Retina (tissue), 1 donor: ENCODE data around the gene COL5A2.
A peak's percentile ranks its signal among the peaks of the same experiment; 100 is the strongest.

Experiments
- DNase-seq: peaks from one replicate; pipeline ENCODE4 v3.0.0-alpha.2; 2016

Gene COL5A2

GRCh38 chr2:189178726-189179569, 613 bp downstream of the COL5A2 start:
- peak; percentile 54 for DNase-seq

DNA sequence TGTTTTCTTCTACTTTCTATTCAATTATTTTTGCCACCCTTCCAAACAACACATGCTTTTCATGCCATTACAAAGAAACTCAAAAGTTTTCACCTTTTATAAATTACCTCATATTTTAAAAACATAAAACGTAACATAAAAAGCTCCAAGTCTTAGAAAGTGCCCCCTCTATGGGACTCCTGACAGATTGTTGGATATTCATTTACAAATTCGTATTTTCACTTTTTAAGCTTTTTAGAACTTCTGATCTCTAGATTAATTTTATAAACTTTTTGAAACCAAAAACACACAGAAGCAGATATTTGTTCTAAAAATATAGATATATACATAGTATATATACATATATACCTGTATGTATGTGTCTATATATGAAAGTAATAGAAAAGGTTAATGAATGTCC, 1.5 kb downstream of the COL5A2 start:
- no peak for DNase-seq

DNA sequence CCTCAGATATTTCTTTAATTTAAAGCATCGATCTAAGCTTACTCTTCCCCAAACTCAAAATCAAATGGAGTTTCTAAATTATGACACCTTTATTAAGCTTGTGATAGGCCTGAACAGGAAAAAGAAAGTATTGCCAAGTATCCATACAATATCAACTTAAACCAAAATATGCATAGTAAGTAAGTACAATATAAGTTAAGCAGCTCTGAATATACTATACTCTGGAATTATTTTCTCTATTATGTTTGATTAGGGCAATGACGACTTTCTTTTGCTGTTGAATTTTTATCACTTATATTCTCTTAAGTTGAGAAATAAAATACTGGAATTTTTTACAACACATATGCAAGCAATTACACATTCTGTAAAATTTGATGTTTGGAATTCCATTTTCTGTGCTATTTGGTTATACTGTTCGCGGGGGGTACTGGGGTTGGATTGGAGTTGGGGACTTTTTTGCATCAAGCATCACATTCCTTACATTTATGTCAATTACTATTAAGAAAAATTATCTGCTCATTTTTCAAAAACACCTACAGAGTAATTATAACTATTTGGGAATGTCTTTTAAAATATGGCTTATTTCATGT, 2.2 kb downstream of the COL5A2 start:
- no peak for DNase-seq

GRCh38 chr2:189176516-189176915, 3.0 kb downstream of the COL5A2 start:
- DNase-seq = no peak

DNA sequence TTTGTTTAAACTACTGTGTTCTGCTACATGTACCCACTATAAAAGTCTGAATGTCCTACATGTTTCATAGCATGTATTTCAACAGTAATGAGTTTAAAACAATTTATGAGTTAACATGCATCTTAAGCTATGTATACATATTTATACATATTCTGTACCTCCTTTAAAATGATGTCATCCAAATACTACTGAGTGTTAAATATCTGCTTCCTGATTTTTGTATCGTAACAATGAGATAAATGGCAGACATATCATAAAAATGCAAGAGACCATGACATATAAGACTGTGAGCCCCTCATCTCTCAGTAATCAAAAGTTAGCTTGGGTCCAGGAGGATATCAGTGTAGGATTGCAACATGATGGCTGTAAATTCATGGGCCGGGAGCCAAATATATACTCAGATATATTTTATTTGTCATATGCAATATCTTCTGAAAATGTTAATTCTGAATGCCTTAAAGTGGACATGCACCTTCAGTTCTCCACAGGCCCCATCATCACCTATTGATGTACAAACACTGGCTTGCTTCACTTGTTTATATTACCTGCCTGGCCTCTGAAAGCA, 3.6 kb downstream of the COL5A2 start:
- no peak for DNase-seq

- DNase-seq = no peak
These were observed 7.5 kb downstream of the COL5A2 start for GRCh38 chr2:189171956-189172609.

DNA sequence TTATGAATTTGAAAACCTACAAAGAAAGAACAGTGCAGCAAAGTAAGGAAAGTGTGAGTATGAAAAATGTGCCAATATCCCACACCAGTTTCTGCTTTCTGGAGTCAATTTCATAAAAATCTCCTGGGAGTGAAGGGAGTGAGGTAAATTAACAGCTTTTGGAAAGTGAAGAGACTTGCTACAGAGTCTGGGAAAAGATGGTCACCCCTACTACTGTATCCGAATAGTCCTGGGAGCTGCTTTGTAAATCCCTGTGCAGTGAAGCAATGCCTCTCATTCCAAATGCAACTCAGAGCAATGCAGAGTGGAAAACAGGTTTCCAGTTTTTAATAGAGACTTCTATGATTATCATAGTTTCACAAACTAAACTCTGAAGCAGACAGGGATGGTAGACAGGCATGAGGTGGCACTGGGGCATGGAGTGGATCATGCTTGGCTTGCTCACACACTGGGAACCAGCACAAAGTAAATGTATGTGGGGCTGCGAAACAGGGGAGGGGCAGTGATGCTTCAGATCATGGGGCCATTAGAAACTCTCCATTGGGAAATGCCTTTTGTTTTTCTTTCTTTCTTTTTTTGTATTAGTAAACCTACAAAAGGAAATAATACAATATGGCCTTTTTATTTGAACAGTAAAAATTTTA, 10.6 kb downstream of the COL5A2 start:
- DNase-seq = no peak

- DNase-seq = no peak
These were observed 13.7 kb downstream of the COL5A2 start for GRCh38 chr2:189165656-189166380.

GRCh38 chr2:189164746-189165145, 14.8 kb downstream of the COL5A2 start:
- DNase-seq = no peak

- DNase-seq = no peak
These were observed 15.7 kb downstream of the COL5A2 start for GRCh38 chr2:189163889-189164288.

DNA sequence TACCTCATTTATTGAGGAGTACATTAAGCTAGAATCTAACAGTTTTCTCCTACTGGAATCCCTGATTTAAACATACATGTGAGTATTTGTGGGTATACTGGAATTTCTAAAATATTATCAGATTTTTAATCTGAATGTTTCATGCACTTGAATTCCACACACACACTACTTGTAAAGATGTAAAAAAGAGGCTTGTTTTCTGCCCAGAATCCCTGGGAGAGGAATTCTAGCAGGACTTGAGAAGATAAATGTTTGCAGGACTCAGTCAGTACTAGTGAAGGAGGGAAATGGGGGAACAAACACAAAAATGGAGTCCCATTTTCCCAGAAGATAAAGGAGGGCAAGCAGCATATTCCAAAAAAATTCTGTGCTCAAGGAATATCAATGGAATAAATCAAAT, 17.0 kb downstream of the COL5A2 start:
- no peak for DNase-seq

DNA sequence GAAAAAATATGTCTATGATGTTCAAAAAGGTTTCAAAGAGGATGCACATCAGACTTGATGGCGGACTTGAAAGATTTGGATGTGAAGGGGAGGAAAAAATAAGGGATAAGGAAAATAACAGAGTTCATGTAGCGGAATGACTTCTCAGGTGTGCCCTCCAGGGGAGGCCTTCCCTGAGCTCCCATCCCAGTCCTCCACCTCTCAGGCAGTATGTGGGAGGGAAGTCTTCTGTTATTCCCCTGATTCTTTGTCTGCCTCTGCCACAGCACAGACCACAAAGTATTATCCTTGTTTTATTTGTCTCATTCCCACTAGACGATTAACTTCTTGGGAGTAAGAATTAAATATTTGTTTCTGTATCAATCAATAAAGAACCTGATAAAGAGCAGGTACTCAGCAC, 17.7 kb downstream of the COL5A2 start:
- DNase-seq = no peak

DNA sequence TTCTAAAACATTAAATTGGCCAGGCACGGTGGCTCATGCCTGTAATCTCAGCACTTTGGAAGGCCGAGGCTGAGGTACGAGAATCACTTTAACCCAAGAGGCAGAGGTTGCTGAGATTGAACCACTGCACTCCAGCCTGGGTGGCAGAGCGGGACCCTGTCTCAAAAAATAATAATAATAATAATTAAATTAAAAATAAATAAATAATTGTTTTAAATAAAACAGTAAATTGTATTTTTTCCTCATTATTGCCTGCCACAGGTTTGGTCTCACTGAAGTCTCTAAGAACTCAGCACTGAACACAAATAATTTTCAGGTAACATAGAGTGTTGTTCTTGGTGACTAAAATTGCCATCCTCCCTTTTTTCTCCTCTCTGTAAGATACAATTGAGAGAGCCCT, 19.8 kb downstream of the COL5A2 start:
- no peak for DNase-seq

DNA sequence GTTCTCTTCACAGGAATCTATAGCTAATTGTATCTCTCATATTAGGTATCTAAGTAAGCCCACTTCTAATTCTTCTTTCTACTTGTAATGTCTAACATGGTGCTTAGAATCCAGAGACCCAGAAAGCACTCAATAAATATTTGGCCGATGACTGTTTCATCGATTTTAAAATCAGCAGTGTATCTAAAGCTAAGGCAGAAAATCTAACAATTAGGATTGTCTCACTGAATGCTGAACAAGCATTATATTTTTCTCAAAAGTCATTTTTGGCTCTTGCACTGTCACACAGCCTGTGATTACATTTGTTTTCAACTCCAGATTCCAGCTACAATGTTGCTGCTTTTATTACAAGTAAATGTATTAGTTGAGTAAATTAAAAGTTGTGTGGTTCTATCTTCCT, 20.3 kb downstream of the COL5A2 start:
- DNase-seq = no peak

GRCh38 chr2:189157939-189158338, 21.6 kb downstream of the COL5A2 start:
- no peak for DNase-seq

DNA sequence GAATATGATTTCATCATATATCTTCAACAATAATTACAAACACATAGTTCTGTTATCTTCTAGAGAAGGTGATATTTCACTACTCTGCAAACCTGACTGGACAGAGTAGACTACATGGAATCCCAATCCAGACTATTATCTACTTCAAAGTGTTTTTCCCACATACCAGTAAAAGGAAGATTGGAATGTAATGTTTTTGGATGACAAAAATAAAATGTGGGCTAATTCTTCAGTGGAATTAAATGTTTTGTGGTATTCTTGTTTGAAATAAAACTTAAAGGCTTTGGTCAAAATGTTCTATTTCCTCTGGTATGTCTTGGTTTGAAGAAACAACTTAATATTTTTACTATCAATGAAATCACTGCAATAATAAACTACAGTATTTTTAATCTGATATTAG, 22.1 kb downstream of the COL5A2 start:
- DNase-seq = no peak

DNA sequence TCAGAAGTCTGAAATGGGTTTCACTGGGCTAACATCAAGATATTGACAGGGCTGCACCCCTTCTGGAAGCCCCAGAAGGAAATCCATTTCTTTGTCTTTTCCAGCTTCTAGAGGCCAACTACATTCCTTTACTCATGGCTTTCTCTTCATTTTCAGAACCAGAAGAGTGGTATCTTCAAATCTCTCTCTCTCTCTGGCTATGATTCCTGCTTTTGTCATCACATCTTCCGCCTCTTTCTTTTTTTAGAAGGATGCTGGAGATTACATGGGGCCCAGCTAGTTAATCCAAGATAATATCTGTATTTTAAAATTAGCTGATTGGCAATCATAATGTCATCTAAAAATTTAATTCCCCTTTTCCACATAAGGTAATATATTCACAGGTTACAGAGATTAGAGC, 23.8 kb downstream of the COL5A2 start:
- no peak for DNase-seq

- no peak for DNase-seq
These were observed 25.9 kb downstream of the COL5A2 start for GRCh38 chr2:189153619-189154018.

GRCh38 chr2:189152483-189152882, 27.1 kb downstream of the COL5A2 start:
- DNase-seq = no peak

DNA sequence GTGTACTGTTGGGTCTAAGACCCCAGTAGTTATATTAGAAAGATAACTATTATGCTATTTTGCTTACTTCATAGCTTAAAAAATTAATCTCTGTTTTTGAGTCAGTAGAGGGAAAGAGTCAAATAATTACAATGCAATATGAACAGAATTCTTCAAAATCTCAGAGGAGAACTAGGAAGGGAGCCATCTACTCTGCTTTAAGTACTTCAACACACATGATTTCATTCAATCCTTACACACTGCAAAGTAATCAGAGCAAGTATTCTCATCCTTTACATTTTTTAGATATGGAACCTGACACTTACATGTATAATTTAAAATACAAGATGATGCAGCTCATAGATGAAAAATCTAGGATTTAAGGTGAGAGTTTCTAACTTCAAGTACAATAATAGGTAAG, 27.7 kb downstream of the COL5A2 start:
- DNase-seq = no peak

GRCh38 chr2:189150033-189150432, 29.5 kb downstream of the COL5A2 start:
- DNase-seq = peak; percentile 10

DNA sequence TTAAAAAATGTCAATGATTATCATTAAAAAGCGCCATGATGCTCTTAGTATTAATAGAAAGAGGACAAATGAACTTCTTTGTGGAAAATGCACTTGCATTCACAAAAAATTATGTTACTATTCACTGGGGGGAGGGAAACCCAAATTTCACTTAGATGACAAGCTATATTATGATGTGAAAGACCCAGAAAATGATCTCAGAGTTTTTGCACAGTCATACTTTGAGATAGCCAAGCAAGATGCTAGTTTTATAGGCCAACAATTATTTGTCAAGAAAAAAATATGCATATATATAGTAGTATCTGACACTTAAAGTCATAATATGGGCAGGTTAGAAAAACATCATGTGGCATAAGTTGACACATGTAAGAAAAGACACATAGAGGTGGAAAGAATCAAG, 31.6 kb downstream of the COL5A2 start:
- no peak for DNase-seq

- DNase-seq = no peak
These were observed 32.2 kb downstream of the COL5A2 start for GRCh38 chr2:189147361-189147760.
